ENCODE measurements around the gene ACACA. TPM values are rescaled to one million over a fixed set of nuclear protein-coding genes. Genes with fewer than 3 reads are reported as not detected.

ACACA gene
- total RNA-seq, 1 donor from 2014 or later: 61.3 TPM

DNA sequence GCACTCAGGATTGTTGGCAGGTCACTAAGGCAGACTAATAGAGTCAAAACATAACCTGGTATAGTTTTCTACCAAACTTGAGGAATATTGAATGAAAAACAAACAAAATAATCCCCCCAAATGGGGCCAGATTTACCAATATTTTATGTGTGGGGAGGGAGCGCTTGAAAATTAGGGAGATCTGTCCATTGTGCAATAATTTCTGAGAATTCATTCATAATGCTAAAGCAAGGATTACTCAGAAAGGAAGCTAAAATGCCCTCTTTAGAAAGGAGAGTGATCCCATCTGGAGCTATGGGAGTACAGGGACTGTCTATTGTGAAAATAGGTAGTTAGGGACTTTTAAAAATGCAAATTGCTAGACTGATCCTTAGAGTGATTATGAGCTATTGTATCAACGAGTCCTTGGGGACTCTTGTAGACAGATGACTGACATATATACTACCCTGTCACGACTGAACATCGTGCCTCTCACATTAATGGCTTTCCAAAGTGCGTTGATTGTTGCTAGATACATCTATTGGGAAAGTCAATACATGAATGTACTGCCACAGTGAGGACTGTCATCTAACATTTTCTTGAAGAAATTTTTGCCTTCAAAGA is 264.2 kb downstream of the ACACA start:
- no peak for DNase-seq (ENCODE audit: extremely low read depth, low read depth, low spot score)

DNA sequence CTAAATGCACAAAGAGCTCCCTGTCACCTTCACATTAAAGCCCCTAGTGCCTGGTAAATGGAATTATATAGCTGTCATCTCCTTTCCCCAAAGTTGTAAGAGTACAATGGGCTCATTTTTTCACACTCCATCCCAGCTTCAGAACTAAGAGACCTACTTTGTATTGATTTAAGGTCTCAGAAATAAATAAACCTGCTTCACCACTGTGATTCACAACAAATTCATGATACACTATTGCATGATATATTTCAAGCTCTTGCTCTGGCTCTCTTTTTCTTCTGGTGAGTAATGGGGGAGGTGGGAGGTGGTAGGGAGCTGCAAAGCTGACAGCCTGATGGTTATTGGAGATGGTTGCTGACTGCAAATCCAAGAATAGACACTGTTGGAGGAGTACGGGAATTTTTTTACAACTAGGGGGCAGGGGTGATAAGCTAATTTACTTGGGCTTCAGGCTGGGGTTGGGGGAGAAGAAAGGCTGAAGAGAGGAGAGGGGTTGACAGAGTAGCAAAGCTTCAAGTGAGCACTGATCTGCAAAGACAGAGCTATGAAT is 268.0 kb downstream of the ACACA start:
- DNase-seq (ENCODE audit: extremely low read depth, low read depth, low spot score): no peak

DNA sequence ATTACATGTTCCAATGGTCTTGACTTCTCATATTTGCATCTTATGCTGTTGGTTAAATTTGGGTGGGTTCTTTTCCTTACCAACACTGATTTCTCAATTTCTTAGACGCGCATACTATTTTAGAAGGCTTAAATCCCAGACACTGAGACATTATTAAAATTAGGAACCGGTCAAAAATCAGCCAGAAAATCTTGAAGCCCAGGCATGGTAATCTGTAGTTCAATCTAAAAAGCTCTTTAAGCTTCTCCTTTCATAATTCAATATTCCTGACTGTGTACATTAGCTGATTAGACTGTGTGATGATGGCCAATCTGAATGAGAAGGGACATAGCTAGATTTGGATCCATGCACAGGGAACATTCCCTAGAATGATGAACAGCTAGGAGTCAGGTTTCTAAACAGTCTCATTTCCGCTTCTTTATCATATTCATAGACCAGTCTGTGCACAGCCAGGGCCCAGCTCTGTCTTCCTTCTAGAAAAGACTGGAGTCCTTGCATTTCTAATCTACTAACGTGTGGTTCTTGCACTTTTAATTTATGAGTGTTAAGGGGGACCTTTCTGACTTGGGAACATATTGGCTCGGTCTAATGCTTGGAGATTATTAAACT is 268.6 kb downstream of the ACACA start:
- no peak for DNase-seq (ENCODE audit: extremely low read depth, low read depth, low spot score)

DNA sequence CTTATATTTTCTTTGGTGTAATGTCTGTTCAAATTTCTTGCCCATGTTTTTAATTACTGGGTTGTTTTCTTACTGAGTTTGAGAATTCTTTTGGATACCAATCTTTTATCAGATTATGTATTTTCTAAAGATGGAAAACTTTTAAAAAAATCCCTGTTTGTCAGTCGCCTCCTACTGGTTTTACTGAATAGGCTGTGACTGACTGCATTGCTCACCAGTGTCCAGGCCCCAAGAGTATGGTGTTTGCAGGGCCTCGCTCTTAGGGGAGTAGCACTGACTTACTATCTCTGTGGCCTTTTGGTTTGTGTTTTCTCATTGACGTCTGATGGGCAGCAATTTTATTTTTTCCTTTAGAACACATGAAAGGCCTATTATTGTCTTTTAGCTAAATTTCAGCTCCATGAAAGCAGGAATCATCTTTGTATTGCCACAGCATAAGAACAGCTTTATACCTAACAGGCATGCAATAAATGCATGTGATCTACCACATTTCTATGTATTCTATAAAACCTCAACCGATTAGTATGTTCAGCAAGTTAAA is 269.5 kb downstream of the ACACA start:
- DNase-seq (ENCODE audit: extremely low read depth, low read depth, low spot score): no peak

DNA sequence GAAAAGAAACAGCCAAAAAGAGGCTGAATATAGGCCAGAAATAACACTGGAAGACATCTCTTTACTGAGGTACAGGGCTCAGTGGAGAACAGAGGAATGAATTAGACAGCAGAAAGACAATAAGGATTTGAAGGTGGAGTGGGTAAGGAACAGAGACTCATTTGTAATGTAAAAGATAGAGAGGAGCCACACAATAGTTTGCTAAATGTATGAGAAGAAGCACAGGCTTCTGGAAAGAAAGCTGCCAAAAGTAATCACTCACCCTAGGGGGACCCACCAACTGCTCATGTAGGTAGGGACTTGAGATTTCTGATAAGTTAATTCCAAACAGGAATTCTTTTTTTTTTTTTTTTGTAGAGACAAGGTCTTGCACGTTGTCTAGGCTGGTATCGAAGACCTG is 271.1 kb downstream of the ACACA start:
- no peak for DNase-seq (ENCODE audit: extremely low read depth, low read depth, low spot score)

DNA sequence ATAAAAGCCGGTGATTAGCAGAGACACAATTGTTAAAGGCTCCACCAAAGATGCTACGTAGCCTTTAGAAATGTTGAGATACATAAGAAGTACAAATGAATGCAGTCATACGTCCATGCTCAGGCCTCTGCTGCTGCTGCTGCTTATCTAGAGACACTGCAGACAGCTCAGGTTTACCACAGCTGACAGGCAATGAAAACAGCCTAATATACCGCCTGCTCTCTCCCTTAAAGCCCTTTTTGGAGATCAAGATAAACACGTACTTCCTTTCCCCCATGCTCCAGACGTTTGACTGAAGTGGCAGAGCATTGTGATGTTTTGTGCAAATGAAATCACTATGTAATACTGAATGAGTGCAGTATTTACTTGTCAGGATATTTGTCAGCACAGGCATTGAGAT is 272.6 kb downstream of the ACACA start:
- no peak for DNase-seq (ENCODE audit: extremely low read depth, low read depth, low spot score)

DNA sequence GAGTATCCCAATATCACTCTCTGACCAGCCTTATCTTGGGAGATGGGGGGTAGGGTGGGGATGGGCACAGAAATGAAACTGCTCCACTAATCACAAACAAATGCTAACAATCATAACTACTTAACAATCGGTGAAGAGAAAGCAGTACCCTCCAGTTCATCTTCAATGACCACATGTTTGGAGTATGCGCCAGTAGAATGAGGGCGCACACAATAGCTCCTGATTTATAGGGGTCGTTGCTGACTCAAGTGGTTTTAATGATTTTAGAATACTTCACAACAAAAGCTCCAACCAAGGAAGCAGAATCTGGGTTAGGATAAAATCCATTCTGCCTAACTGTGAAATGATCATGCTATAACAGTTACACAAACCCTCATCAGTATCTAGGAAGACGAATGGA is 273.5 kb downstream of the ACACA start:
- DNase-seq (ENCODE audit: extremely low read depth, low read depth, low spot score): no peak

DNA sequence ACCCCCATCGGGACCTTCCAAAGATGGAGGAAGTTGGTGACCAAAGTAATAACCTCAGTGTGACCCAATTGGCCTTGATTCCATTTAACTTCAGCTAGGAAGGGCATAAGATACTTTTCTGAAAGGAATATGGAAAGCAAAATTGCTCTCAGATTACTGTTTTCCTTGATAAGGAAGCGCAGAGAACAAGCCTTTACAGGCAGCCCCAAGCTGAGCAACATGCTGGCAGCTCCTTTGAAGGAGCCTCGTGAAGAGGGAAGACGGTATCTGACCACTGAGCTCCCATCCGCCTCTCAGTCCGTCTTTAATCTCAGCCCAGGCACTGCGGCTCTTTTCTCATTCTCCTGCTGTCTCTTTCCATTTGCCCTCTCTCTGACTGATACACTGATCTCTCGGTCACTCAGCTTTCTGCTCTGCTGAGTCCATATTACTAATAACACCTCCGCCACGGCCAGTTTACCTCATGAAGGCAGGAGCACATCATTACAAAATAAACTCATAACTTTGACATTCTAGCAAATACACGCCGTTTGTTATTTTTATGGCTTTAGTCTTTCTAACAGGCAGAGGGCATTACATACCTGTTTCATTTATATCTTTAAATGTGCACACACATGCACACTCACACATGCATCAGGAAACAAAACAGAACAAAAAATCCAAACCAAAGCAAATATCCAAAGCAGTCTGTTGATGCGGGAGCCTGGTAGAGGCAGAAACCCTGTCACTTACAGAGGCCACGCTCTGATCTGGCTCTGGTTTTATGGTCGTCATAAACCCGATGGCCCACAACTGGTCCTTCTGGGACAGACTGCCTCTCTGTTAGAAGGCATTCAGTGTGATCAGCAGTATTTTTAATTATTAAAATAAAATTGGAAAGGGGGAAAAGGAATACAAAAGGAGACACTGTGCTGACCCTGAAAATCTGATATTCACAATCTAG is 274.7 kb downstream of the ACACA start:
- DNase-seq (ENCODE audit: extremely low read depth, low read depth, low spot score): no peak

DNA sequence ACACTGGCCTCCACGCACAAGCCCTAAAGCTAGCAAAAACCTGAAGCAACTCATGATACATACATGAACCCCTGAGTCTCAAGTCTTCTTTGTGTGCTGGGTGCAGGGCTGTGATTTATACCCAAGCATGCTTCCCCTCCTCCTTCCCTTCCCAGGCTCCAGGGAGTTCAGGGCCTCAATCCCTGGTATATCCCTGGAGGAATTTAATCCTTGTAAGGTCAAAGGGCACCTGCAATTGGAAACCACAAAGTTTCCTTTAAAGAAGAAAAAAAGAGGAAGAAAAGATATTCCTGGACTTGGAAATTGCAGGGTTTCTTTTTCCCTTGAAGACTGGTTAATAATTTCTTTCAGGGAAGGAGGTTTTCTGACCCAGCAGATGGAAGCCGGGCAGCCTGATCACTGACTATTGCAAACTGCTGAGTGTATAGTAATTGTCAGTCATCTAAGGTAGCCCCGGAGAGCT is 275.6 kb downstream of the ACACA start:
- DNase-seq (ENCODE audit: extremely low read depth, low read depth, low spot score): no peak

DNA sequence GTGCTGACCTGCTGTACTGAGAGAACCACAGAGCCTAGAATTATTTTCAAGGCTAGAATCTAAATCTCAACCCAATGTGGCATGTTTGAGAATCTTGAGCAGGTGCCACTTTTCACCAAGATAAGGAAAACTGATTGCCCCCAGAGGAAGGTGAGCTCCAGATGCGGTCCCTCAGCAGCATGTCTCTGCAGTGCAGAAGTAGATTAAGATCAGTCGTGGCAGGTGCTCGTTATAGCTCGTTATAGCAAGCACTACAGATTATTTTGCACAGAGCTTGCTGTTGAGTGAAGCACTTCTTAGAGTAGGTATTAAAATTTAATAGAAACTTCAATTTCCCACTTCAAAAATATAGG is 281.8 kb downstream of the ACACA start:
- no peak for DNase-seq (ENCODE audit: extremely low read depth, low read depth, low spot score)

DNA sequence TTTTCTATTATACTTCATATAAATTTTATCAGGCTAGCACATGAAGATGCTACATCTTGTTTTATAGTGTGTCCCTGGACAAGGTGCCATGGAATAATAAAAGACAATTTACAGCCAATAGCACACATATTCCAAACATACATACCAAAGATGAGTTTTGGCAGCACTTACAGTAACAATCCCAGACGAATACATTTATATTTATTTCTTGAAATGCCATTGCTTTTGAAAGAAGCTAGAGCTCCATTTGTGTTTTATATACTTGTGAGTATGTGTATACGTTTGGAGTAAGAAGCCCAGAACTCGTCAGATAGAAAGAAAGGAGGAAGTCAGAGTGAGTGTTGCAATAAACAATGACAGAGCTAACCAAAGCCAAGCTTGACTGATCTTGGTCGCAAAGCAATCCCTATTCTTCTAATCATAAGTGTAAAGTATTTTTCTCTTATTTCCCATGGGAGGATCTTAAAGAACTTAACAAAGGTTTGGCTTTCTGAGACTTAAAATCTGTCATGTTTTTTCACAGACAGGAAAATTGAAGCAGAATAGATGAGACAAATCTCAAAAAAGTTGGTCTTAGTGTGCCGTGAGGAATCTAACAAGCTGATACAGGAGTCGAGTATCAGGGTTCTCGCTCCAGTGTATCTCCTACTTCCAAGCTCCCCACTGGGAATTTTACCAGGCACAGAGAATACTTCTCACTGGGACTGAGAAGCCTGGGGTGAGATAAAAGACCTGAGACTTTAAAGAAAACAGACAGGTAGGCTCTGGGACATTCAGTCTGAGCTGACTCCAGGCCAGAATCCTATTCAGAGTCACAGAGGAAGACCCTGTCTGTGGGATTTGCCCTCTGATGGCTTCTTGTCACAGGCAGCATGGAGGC is 282.5 kb downstream of the ACACA start:
- no peak for DNase-seq (ENCODE audit: extremely low read depth, low read depth, low spot score)

DNA sequence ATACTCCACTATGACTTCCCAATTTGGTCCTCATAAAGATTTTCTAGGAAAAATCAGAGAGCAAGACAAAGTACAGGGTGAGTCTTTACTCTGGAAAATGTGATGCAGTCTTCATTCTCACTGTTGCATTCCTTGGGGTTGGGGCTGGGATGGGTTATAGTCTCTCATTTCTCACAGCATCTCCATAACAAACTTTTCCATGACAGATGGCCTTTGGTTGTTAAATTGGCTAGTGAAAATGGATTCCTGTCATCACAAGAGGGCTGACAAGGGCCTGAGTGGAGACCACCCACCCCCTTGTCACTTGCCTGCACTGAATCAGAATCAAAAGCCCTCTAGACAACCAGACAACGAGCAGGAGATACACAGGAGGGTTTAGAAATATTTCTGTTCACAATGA is 283.2 kb downstream of the ACACA start:
- no peak for DNase-seq (ENCODE audit: extremely low read depth, low read depth, low spot score)

DNA sequence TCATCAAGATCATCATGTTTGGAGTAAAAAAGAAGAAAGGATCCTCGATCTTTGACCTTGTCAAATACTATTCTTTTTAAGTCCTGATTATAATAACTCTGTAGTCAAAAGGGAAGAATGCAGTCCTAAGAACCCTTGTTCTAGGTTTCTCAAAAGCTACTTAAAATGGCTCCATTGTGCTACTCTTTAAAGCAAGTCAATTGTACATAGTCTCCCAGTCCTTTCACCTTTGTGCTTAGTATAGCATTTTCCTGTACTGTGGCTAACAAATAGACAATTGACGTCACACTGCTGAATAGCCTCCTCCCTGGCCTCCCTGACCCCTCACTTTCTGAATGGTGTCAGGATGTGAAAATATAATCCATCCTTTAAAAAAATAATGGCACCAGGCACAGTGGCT is 285.0 kb downstream of the ACACA start:
- no peak for DNase-seq (ENCODE audit: extremely low read depth, low read depth, low spot score)

DNA sequence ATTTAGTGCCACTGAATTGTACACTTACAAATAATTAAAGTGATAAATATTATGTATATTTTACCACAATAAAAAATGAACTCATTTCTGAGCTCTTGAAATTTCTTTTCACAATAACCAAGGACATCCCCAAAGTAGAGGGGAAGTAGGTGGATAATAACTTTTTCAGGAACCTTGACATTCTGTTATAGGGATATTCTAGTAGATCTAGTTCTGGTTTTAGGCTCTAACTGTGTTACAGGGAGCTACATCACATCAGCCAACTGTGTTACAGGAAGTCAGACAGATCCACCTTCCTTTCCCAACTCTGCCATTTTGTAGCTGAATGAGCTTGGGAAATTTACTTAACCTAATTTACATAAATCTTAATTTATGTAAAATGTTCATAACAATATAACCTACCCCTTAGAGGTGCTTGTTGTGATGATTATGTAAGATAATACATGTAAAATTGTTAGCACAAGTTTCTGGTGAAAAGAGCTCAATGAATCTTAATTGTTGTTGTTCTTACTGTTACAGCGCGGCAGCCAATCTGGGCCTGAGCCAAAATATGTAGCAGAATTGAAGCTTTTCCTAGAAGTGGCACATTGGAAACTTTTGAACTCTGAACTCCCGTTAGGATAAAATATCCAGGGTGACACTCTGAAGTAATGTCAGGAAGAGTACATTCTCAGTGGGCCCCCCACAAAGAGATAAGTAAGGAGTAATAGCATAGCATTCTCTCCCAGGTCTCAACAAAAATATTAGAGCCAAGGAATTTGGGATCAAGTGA is 288.1 kb downstream of the ACACA start:
- DNase-seq (ENCODE audit: extremely low read depth, low read depth, low spot score): no peak

DNA sequence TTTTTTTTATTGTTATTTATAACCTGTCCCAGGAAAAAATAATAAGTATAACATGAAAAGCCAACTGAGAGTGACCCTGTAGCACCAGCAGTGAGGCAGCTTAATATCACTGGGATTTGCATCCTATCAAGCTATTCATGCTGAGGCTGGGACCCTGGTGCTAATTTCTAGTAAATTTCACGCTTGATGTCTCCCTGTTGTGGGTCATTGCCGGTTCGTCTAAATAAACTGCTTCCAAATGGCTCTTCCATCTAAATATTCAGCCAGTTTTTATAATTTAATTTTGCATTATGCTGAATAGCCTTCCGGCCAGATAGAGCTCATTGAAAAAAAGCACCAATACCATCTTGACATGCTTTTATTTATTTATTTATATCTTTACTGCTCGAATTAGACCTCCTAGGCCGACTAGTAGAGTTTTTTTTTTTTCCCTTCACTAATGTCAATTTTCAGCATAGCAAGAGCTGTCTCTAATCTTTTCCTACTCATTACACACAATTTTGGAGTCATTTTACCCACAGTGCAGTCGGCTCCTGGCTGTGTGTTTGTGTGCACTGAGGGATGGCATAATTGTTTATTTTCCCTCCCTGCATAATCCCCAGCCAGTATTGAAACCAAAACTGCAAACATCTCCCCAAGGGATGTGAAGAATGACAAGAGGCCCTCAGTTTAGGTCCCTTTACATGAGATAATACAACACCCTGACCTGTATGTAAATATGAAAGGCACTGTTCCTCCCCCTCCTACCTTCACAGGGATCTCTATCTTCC is 289.1 kb downstream of the ACACA start:
- DNase-seq (ENCODE audit: extremely low read depth, low read depth, low spot score): no peak

DNA sequence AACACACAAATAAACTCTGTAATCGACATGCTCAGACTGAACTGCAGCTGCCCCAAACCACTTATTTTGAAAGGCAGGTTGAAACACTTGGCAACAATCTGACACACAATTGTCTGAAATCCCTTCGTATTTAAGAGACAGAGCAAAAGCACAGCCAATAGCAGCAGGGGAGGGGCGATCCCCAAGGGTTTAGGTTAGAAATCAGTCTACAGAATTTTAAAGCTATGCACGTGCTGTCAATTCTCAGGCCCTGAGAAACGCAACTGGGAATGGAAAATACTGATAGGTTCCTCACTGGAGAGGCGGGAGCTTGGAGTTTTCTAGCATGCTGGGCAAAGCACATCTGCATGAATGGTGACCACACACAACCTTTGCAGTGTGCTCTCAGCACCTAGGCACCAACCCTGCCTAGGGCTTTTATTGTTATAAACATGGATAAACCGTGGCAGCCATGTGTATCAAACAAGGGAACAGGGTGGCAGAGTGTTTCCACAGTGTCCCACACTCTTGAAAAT is 289.9 kb downstream of the ACACA start:
- no peak for DNase-seq (ENCODE audit: extremely low read depth, low read depth, low spot score)

DNA sequence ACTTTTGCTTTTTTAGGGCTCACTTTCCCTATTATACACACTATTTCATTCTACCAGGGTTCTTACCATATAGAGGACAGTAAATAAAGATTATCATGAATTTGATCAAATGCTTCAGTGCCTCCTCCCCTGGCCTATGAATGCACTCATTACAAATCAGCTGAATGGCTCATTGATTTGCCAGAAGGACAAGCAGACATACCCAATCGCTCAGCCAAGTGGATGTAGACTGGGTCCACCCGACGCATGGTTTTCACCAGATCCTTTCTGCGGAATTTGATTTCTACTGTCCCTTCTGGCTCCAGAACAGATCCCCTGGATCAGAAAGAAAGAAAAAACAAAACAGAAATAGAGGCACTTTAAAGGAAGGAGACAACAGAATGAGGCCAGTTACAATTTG is 295.3 kb downstream of the ACACA start:
- no peak for DNase-seq (ENCODE audit: extremely low read depth, low read depth, low spot score)

DNA sequence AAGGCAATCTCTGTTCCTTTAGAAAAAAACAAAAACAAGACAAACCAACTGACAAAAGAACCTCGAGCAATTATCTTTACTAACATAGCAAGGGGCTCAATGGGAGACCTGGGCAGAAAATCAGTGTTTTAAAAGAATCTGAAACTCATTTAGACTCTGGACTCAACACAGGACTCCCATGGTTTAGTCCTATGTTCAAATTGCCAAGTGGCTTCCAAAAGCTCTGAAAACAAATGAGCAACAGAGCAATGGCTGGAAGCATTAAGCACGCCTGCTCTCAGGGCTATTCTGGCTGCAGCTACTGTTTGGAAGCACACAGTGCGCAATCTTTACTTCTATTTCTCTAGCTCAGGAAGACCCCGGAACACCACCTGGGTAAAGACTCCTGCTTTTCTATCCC is 295.9 kb downstream of the ACACA start:
- no peak for DNase-seq (ENCODE audit: extremely low read depth, low read depth, low spot score)

Data from glomerular endothelial cell (primary cell).